NCI-H510A treated with DMSO at 0.1 percent for 48 hours (cell line): Measurements from ENCODE around the gene ARID1B.

Experiments used
- DNase-seq: peaks from one replicate; lab custom pipeline; 2025; lab: John Stamatoyannopoulos, UW

Gene ARID1B

GRCh38 chr6:157225575-157225995 is 448.4 kb downstream of the ARID1B start:
- no peak for DNase-seq

GRCh38 chr6:157226026-157226625 is 448.9 kb downstream of the ARID1B start:
- DNase-seq: no peak

GRCh38 chr6:157226761-157227160 is 449.6 kb downstream of the ARID1B start:
- DNase-seq: no peak

GRCh38 chr6:157227202-157228166 is 450.3 kb downstream of the ARID1B start:
- no peak for DNase-seq

- DNase-seq: peak; percentile 76
Measured at GRCh38 chr6:157228426-157229131, 451.4 kb downstream of the ARID1B start.

GRCh38 chr6:157229132-157229618 is 452.0 kb downstream of the ARID1B start:
- DNase-seq: peak; percentile 74

GRCh38 chr6:157229713-157230112 is 452.5 kb downstream of the ARID1B start:
- peak; percentile 96 for DNase-seq

- DNase-seq: no peak
Measured at GRCh38 chr6:157230910-157231309, 453.7 kb downstream of the ARID1B start.

GRCh38 chr6:157232161-157232895 is 455.1 kb downstream of the ARID1B start:
- DNase-seq: no peak

GRCh38 chr6:157233156-157233555 is 456.0 kb downstream of the ARID1B start:
- no peak for DNase-seq

- peak; percentile 45 for DNase-seq
Measured at GRCh38 chr6:157233686-157234085, 456.5 kb downstream of the ARID1B start.

- no peak for DNase-seq
Measured at GRCh38 chr6:157235600-157236039, 458.4 kb downstream of the ARID1B start.

GRCh38 chr6:157236040-157236725 is 459.0 kb downstream of the ARID1B start:
- DNase-seq: no peak

GRCh38 chr6:157238346-157238745 is 461.2 kb downstream of the ARID1B start:
- no peak for DNase-seq

GRCh38 chr6:157239148-157239547 is 462.0 kb downstream of the ARID1B start:
- DNase-seq: no peak

- DNase-seq: no peak
Measured at GRCh38 chr6:157239671-157240058, 462.5 kb downstream of the ARID1B start.

GRCh38 chr6:157240059-157240959 is 463.1 kb downstream of the ARID1B start:
- peak; percentile 74 for DNase-seq

- DNase-seq: no peak
Measured at GRCh38 chr6:157240960-157241311, 463.8 kb downstream of the ARID1B start.

- no peak for DNase-seq
Measured at GRCh38 chr6:157242791-157243190, 465.6 kb downstream of the ARID1B start.

- DNase-seq: no peak
Measured at GRCh38 chr6:157244175-157244574, 467.0 kb downstream of the ARID1B start.
